ENCODE data around the gene CACNA1I. TPM values are rescaled to one million over a fixed set of nuclear protein-coding genes. Genes with fewer than 3 reads are reported as not detected.
A peak's percentile ranks its signal among the peaks of the same experiment; 100 is the strongest.

CACNA1I gene
- total RNA-seq, 2 experiments from 2014 or later, result 29.2 to 30.1 TPM

DNA sequence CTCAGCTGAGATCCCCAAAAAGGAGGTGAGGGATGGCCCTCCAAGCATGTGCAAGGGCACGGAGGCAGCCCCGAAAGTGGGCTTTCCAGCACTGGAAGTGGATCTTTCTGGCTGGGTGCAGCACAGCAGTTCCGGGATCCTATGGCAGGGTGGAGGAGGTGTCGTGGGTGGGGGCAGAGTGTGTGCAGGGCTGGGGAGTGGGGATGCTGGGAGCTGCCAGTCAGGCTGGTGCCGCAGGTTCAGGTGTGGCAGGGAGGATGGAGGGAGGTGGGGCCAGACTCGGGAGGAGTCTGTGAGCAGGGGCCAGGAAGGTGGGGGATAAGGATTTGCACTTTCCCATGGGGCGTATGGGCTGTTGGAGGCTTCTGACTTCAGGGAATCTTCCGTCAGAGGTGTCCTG lies 60.2 kb downstream of the CACNA1I start:
- H3K4me1 ChIP-seq (ENCODE audit: insufficient read depth, low read length), result peaks cover 7% of the 10 kb centered on the region
- DNase-seq (no peak), ATAC-seq (ENCODE audit: poor library complexity) (no peak)
- no peaks in the 10 kb centered on the region for H3K4me1 Mint-ChIP-seq (ENCODE audit: low read depth)
- ChIA-PET CTCF (no interaction called here), POLR2A (no interaction called here)
- H3K9me3 ChIP-seq (ENCODE audit: control insufficient read depth in 1 of 2, insufficient read depth in 1 of 2, low read length in 2 of 2), result no peaks in the 10 kb centered on the region
- H3K27me3 Mint-ChIP-seq, result peaks cover 3% of the 10 kb centered on the region
- no peaks in the 10 kb centered on the region for H3K9me3 Mint-ChIP-seq
- H3K27me3 ChIP-seq (ENCODE audit: control insufficient read depth in 1 of 2, insufficient read depth in 2 of 2, low read length in 2 of 2), result no peaks in the 10 kb centered on the region
- H3K27ac ChIP-seq (ENCODE audit: low read depth in 1 of 2, low read length in 2 of 2), result no peak overlapping the region
- no peak overlapping the region for H3K27ac Mint-ChIP-seq
- no peak overlapping the region for H3K4me3 Mint-ChIP-seq
- H3K36me3 Mint-ChIP-seq (ENCODE audit: low read depth), result no peaks in the 10 kb centered on the region
- intact Hi-C loops (cut with DNase I, micrococcal nuclease), result no loop called here
- TF ChIP-seq, protein P1, sequence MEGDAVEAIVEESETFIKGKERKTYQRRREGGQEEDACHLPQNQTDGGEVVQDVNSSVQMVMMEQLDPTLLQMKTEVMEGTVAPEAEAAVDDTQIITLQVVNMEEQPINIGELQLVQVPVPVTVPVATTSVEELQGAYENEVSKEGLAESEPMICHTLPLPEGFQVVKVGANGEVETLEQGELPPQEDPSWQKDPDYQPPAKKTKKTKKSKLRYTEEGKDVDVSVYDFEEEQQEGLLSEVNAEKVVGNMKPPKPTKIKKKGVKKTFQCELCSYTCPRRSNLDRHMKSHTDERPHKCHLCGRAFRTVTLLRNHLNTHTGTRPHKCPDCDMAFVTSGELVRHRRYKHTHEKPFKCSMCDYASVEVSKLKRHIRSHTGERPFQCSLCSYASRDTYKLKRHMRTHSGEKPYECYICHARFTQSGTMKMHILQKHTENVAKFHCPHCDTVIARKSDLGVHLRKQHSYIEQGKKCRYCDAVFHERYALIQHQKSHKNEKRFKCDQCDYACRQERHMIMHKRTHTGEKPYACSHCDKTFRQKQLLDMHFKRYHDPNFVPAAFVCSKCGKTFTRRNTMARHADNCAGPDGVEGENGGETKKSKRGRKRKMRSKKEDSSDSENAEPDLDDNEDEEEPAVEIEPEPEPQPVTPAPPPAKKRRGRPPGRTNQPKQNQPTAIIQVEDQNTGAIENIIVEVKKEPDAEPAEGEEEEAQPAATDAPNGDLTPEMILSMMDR (IDR thresholded peaks at IDR 0.05), result no peak
- H3K36me3 ChIP-seq (ENCODE audit: insufficient read depth, low read length), result no peaks in the 10 kb centered on the region
- H3K4me3 ChIP-seq (ENCODE audit: low read length), result no peak overlapping the region

DNA sequence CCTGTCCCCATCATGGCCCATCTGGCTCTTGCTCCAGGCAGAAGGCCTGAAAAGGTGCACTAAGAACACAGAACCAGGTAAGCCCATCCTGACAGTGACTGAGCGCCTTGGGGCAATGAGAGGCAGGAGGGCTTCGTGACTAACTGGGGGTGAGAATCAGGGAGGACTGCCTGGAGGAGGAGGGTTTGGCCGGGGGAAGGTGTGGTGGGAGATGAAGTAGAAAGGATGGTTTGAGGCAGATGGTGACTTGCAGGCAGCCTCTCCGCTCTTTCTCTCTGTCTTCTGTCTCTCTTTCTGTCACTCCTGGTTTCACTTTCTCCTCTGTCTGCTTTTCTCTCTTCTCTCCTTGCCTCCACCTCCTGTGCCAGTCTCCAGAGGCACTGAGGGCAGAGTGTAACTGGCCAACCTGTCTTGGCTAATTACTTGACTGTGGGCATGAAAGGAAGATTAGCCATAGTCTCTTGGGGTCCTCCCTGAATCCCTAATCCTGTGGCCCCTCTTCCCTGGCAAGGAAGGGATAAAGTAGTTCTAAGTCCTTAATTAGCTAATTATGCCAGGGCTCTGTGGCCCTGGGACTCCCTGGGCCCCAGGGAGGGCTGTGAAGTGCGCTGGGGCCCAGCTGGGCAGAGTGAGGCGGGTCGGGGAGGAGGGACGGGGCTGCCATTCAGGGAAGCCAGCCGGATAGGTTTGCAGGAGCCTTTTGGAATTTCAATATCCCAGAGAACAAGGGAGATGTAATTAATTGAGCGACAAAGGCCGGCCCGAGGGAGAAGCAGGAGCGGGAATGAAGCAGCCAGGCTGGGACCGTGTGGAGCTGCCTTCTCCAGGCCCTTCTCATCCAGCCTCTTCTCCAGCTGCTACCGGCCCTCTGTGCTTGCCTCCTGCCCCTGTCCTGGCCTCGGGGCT lies 61.1 kb downstream of the CACNA1I start:
- Histone ChIP-seq H3K36me3 (ENCODE audit: insufficient read depth, low read length) (no peaks in the 10 kb centered on the region), H3K9me3 (ENCODE audit: control insufficient read depth in 1 of 2, insufficient read depth in 1 of 2, low read length in 2 of 2) (no peaks in the 10 kb centered on the region), H3K27me3 (ENCODE audit: control insufficient read depth in 1 of 2, insufficient read depth in 2 of 2, low read length in 2 of 2) (no peaks in the 10 kb centered on the region), H3K27ac (ENCODE audit: low read depth in 1 of 2, low read length in 2 of 2) (no peak overlapping the region), H3K4me1 (ENCODE audit: insufficient read depth, low read length) (peaks cover 7% of the 10 kb centered on the region), H3K4me3 (ENCODE audit: low read length) (no peak overlapping the region)
- DNase-seq, result no peak
- intact Hi-C loops (cut with DNase I, micrococcal nuclease), result no loop called here
- Mint-ChIP-seq H3K4me1 (ENCODE audit: low read depth) (no peaks in the 10 kb centered on the region), H3K27me3 (no peaks in the 10 kb centered on the region), H3K27ac (no peak overlapping the region), H3K4me3 (no peak overlapping the region), H3K9me3 (no peaks in the 10 kb centered on the region), H3K36me3 (ENCODE audit: low read depth) (no peaks in the 10 kb centered on the region)
- CTCF ChIA-PET, result no interaction called here
- POLR2A ChIA-PET, result no interaction called here
- TF ChIP-seq, protein P1 (IDR thresholded peaks at IDR 0.05), result no peak
- ATAC-seq (ENCODE audit: poor library complexity), result no peak

GRCh38 chr22:39634530-39635405 lies 64.2 kb downstream of the CACNA1I start:
- H3K4me1 ChIP-seq (ENCODE audit: insufficient read depth, low read length), result peaks cover 4% of the 10 kb centered on the region
- ATAC-seq (ENCODE audit: poor library complexity) (no peak), DNase-seq (peak in 1 of 14 experiments; percentile 43)
- POLR2A ChIA-PET, result interaction anchor here (1.1 kb wide), 1 partner anchor 26 kb away, joined by 3 read pairs; no protein-coding TSS in a partner anchor
- intact Hi-C loops (cut with DNase I, micrococcal nuclease), result no loop called here
- Mint-ChIP-seq H3K27ac (no peak overlapping the region), H3K9me3 (peaks cover 3% of the 10 kb centered on the region), H3K27me3 (no peaks in the 10 kb centered on the region), H3K36me3 (ENCODE audit: low read depth) (no peaks in the 10 kb centered on the region), H3K4me1 (ENCODE audit: low read depth) (no peaks in the 10 kb centered on the region), H3K4me3 (no peak overlapping the region)
- no peaks in the 10 kb centered on the region for H3K36me3 ChIP-seq (ENCODE audit: insufficient read depth, low read length)
- no peak overlapping the region for H3K4me3 ChIP-seq (ENCODE audit: low read length)
- CTCF ChIA-PET, result no interaction called here
- H3K9me3 ChIP-seq (ENCODE audit: control insufficient read depth in 1 of 2, insufficient read depth in 1 of 2, low read length in 2 of 2), result no peaks in the 10 kb centered on the region
- TF ChIP-seq, protein P1 (IDR thresholded peaks at IDR 0.05), result no peak
- H3K27ac ChIP-seq (ENCODE audit: low read depth in 1 of 2, low read length in 2 of 2), result no peak overlapping the region
- no peaks in the 10 kb centered on the region for H3K27me3 ChIP-seq (ENCODE audit: control insufficient read depth in 1 of 2, insufficient read depth in 2 of 2, low read length in 2 of 2)
